SKM-1 (cell line): ENCODE results near the gene RPH3AL.

Experiments used
- DNase-seq: peaks from one replicate; lab custom pipeline; 2025; ENCODE audit not compliant: unreplicated experiment; lab: John Stamatoyannopoulos, UW

RPH3AL gene

DNA sequence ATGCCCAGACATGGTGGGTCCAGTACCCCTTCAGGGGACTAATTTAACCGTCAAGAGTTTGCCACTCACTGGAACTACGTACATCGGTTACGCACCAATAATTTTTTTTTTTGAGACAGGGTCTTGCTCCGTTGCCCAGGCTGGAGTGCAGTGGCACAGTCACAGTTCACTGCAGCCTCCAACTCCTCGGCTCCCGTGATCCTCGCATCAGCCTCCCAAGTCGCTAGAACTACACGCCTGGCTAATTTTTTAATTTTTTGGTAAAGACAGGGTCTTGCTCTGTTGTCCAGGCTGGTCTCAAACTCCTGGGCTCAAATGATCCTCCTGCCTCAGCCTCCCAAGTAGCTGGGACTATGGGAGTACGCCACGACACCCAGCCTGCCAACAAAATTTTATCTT is 15.6 kb downstream of the RPH3AL start:
- DNase-seq: no peak

DNA sequence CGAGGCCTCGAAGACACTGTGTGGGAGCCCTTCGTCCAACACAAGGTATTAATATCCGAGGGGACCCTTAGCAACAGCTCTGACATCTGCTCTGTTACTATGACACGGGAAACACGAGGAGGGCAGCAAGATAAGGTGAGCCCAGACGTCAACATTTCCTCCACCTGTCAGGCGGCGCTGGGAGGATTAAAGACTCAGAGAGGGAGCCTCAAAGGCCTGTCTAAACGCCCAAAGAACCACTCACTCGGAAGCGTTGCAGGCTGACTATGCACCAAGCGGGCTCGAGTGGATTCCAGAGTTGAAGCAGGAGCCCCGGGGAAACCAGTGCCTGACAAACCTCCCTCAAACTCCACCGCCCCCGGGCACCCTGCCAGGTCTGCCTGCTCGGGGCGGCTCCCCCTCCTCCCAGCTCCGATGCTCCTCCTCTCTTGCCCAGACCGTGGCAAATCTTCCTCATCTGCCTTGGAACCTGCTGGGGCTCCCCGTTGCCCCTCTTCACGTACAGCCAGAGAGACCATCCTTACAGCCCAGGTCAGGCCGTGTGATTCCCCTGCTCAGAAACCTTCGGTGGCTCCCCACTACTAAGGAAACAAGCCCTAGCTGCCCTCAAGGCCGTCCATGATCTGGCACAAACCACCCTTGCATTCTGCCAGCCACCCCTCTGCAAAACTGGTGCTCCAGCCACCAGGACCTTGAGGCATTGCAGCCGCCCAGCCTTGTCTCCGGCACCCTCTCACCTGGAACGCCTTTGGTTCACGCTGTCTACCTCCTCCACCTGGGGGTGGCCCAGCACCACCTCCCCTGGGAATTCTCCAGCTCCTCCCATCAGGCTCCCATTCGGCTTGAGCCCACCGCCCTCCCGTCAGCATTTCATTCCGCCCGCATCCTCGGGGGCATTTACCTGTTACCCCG is 16.2 kb downstream of the RPH3AL start:
- no peak for DNase-seq

DNA sequence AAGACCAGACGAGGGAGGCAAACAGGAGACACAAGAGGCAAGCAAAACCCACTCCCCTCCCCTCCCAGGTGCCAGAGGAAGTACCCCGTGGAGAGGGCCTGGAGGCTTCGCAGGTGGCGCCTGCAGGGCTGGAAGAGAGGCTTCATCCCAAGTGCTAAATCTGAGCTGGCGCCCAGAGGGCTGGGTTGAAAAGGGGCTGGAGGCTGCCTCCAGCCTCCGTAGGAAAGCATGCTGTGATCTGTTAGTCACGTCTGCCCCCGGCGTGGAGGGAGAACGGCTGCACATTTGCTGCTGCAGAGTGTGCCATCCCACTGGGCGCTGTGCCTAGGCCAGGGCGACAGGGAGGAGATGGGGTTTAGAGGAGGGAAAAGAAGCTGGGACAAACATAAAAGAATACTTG is 16.9 kb downstream of the RPH3AL start:
- no peak for DNase-seq

DNA sequence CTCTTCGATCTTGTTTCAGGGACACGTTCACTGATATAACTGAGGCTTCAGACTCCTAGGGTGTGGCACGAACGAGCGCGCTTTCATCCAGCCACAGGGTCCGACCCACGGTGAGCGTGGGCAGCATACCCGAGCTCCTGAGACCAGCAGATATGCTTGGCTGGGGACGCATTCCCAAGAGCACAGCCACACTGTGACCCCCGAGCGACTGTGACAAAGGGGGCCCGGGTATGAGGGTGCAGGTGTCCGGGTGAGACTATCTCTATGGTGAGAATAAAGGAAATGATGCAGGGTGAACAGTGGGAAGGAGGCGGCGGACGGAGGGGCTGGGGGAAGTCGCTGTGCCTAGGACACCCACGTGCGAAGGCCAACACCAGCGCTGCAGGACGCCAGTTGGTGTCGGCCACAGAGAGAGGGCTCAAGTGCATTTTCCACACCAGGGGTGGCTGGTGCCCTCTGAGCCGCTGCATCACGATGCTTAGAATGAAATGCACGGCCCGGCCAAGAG is 17.6 kb downstream of the RPH3AL start:
- no peak for DNase-seq

DNA sequence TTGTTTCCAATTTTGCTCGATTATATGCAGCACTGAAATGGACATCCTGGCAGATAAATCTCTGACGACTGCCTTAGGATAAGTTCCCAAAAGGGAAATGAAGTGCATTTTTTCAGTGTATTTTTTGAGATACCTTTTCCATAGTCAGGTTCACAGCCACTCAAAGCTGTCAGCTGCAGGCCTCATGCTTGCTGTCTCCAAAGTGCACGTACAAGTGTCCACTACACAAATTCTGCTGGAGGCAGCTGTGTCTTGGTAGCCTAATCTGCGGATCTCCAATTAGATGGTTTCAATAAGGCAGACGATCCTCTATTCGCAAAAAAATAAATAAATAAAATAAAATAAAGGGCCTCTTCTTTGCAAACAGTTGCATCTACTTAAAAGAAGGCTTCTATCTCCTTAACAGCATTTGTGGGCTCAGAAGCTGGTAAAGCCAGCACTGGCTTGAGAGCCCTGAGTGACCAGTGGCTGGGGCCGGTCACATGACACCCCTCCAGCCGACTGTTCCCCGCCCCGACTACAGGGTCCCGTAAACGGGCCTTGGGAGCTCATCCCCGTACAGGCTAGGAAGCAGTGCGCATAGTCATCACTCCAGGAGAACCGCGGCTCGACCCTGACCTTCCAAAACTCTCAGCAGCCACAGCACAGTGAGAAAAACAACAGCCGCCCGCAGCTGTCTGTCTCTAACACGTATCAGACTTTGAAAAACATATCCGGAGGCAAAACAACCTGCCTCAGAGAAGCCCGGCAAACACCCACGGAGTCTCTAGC is 18.8 kb downstream of the RPH3AL start:
- no peak for DNase-seq

DNA sequence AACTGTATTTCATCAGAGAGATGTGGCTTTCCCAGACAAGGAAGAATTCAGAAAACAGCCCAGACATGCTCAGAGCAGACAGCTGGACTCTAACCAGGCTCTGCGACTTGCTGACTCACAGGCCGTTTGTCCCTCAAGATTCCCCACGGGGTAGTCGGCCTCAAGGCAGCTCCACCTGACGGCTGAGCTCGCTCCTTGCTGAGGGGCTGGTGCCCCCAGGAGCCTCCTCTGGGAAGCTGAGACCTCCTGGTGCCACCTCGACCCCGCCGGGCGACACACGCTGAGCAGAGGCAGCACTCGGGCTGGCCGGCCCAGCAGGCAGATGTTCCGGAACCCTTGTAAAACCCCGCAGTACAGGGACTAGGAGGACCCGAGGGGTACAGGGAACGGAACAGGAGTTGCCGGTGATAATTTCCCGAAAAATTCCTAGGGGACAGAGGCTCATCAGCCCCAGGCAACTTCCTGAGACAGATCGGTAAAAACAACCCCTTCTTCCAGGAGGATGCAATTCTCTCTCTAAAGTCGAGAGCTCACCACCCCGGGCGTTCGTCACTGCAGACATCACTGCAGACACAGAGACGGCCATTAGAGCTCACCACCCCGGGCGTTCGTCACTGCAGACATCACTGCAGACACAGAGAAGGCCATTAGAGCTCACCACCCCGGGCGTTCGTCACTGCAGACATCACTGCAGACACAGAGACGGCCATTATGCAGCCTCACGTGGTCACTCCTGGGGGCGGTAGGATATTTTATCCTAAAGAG is 19.9 kb downstream of the RPH3AL start:
- DNase-seq: no peak

DNA sequence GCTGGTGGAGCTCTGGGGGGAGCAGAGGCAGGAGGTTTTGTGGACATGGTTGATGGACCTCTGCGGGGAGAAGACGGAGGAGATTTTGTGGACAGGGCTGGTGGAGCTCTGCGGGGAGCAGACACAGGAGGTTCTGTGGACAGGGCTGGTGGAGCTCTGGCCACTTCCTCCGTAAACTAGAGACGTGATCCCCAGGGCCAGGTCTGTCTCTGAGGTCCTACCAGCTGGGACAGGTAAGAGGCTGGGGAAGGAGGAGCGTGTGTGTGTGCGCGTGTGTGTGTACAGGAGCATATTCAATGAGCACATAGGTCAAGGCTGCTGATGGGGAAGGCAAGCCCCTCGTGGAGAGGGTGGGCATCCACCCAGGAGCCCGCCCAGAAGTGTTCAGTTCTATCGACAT is 20.6 kb downstream of the RPH3AL start:
- DNase-seq: no peak

DNA sequence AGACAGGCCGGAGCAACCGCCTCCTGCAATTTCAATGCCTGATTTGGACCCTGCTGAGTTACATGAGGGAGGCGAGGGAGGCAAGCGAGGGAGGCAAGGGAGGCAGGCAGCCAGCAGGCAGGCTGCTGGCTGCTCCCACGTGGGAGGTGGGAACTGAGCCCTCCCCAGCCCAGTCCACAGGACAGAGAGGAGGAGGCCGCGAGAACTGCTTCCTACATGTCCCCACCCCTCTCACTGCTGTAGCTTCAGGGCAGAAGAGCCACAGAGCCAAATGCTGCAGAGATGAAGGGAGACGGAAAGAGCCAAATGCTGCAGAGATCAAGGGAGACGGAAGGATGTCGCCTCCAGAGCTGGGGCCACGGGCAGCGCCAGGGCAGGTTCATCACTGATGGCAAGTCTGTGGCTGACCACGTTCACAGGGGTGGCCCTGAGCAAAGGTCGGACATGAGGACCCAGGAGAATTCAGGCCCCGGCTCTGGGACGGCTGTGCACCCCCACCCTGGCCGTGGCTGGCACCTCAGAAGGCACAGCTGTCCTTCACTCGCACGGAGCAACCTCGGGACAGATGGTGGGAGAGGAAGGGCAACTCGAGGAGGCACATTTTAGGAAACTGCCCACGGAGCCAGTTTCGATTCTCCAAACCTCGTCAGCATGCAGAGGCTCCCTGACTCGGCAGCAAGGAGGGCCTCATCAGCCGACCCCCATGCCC is 21.5 kb downstream of the RPH3AL start:
- DNase-seq: no peak

DNA sequence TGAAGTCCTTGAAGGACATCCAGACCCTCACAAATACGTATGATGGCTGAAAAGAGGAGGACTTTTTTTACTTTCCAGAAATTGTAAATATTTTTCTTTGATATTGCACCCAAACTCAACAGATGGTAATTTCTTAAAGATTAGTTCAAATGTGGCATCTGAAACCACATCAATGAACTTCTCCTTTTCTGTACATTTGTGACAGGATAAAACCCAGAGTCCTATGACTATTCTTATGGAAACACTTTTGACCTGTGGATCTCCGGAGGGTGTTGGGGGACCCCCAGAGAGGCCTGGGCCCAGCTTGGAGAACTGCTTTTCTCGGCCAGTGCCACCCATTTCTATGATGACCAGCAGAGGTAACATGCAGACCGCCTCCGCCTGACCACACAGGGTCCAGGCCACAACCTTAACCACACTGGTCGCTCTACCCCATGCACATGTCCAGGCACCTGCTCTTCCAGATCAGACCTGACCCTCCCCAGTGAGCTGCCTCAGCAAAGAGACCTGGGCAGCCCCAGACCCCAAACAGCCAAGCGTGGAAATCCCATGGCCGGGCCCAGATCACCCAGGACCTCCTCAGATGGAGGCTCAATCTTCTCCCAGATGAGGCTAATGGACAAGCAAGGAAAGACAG is 22.7 kb downstream of the RPH3AL start:
- DNase-seq: no peak

DNA sequence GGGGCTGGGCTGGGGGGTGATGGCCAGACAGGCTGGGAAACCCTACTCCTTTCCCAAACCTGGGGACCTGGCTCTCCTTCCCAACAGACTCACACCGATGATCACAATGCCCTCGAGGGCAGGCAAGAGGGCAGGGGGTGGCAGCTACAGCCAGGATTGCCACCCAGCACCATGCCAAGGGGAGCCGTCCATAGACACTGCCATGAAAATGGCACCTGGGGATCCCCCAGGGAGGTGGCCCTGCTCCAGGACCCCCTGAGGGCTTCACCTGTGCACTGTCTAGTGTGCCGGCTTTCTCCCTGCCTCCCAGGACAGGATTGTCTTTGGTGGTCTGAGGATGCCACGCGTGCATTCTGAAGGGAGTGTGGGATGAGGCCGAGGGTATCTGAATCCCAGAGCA is 24.6 kb downstream of the RPH3AL start:
- no peak for DNase-seq

DNA sequence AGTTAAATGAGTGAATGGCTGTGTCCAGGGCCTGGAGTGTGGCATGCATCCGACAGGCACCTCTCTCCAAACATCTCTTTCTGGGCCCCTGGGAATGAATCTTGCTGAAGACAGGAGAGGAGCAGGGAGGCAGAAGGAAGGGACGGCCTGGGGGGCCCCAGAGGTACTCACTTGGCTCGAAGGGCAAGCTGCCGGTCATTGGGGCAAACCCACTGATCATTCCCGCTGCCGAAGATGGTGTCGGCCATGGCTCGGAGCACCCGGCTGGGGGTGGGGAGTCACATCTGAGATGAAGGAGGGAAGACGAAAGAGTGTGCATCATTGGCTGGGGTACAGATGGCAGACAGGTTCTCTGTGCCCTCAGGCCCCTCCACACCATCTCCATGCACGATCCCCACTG is 25.3 kb downstream of the RPH3AL start:
- DNase-seq: no peak

DNA sequence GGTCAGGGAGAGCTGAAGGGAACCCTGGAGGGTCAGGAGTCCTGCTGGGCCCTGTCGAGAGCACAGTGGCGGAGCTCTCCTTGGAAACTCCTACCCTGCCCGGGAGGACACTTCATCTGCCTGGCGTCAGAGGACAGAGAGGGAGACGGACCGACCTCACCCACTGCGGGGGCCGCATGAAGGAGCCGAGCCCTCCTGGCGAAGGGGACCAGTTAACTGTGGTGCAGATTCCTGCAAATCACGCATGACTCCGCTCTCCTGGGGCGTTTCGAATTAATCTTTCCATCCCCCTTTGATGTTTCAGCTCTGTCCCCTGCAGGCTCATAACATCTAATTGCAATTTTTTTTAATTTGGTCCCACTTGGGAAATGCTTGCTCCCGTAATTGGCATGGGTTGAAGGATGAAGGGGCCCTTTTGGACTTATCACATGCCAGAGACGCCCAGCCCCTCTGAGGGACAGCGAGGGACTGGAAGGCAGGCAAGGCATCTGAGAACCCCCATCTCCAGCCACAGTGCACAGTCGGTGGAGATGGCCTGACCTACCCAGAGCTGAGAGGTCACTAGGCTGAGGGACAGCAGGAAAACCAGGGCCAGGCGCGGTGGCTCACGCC is 26.5 kb downstream of the RPH3AL start:
- no peak for DNase-seq

DNA sequence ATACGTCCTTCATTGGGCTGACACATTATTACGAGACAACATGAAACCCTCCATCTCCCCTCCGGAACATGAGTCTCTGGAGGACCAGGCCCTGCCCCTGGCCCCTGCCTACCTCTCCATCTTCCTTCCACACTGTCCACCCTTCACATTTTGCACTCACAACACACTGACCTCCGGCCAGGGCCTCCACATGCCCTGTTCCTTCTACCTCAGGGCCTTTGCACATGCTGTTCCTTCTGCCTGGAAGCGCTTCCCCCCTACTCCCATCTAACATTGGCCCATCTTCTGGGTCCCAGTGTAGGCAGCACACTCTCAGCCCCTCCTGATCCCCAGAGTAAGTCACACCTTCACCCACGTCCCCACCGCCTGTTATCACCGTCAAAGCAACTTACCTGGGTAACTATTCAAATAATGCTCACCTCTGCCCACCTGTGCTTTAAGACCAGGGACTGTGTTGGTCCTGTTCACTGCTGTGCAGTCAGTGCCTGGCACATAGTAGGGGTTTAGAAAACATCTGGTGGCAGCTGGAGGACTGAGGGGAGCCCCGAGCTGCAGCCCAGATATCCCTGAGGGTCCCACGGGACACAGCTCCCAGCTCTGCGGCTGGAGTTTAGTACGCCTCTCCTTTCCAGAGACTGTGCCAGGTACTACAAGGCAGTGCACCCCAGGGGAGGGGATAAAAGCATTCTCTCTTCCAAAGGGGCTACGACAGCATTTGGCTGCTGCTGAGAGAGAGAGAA is 27.2 kb downstream of the RPH3AL start:
- DNase-seq: no peak

DNA sequence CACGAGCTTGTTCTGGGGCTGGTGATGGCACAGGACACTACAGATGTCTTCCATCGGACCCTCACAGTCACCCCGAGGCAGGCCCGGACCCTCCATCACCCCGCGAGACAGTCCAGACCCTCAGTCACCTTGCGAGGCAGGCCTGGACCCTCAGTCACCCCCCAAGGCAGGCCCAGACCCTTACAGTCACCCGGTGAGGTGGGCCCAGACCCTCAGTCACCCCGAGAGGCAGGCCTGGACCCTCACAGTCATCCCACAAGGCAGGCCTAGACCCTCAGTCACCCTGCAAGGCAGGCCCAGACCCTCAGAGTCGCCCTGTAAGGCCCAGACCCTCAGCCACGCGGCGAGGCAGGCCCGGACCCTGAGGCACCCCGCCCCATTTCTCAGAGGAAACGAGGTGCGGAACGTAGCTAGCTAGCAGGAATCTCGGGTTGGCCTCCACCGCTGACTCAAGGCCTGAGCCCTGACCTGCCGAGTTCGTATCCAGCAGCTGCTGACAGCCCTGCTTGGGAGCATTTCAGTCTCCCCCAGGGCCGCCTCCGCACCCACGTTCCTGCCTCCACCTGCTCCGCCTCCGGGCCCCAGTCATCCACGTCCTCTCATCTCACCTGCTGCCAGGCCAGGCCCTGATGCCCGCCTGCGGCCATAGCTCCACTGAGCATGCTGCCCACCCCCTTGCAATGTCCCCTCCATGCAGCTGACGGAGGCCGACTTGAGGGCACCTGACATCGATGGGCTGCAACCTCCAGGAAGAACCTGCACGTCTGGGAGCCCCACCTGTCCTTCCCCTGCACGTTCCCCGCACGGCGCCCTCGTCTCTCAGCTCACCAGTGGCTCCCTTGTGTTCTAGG is 28.7 kb downstream of the RPH3AL start:
- DNase-seq: no peak

DNA sequence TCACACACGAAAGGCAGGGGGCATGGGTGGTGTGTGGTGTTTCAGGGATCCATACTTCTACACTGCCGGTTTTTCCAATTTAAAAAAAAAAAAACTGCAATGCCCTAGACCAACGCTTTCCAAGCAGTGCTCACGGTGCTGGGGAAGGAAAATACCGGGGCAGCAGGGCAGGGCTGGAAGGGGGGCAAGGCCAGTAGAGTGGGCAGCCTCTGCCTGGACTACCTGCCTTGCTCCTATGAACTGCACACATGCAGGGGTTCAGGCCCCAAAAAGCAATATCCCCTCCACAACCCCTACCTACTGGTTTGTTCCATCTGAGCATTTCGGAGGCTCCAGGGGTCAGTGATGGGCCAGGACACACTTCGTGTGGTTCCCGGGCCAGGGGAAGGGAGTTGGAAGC is 29.4 kb downstream of the RPH3AL start:
- DNase-seq: no peak

DNA sequence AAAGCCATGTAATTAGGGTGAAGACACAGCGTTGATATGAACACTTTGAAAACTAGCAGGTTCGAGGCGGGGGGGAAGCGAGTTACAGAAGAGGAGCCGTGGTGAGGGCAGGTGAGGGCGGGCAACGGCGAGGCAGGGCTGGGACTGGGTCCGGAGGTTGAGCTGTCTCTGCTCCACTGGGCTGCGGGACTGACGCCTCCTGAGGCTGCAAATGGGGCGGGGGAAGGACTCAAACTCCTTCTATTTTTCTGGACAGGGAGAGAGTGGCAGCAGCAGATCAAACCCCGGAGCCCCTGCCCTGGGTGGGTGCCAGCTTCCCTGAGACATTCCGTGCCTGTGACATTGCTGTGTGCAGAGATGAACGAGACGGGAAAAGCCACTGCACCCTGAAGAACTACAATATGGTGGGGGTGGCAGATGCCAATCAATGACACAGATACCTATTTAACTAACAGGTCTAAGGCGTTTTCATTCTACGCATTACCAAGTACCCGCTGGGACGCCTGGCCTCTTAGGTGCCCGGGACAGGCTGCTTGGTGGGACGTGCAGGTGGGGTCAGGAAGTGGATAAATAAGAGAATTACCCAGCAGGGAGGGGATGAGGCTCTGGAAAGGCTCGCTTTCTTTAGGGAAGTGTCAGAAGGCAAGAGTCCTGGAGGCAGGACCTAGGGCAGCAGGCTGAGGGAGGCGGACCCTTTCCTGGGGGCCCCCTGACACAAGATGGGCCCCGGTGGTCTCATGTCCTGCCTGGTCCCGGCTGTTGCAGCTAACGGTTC is 30.4 kb downstream of the RPH3AL start:
- DNase-seq: no peak

DNA sequence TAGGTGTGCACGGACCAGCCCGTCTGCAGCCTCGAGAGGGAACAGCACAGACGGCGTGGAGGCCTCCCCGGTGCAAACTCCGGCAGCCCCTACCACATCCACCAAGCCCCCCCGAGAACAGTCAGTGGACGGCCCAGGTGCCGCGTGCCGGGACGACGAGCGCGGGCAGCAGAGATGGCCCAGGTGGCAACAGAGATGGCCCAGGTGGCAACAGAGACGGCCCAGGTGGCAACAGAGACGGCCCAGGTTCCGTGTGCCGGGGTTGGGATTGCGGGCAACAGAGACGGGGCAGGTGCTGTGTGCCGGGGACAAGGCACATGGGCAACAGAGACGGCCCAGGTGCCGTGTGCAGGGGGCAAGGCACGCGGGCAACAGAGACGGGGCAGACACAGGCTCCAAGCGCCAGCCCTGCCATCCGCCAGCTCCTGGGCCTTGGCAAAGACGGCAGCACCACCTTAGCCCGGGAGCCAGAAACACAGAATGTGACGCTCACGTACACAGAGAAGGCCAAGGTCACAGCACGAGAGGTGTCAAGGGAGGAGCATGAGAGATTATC is 31.1 kb downstream of the RPH3AL start:
- no peak for DNase-seq
